HG02763 (cell line): Measurements from ENCODE around the gene CLHC1.
"Not testable (repeated sequence)": the region's sequence is repeated elsewhere in the genome, so short reads cannot be mapped to it uniquely, and the experiment has no call there.

Experiments
- ATAC-seq: cut with Tn5 transposase; IDR thresholded peaks from one replicate; pipeline ENCODE4 v1.9.1; 2021; ENCODE audit warnings: mild to moderate bottlenecking, moderate library complexity; ENCODE audit not compliant: unreplicated experiment

Gene CLHC1

GRCh38 chr2:55137024-55137958, 94.8 kb downstream of the CLHC1 start:
- ATAC-seq = no peak

DNA sequence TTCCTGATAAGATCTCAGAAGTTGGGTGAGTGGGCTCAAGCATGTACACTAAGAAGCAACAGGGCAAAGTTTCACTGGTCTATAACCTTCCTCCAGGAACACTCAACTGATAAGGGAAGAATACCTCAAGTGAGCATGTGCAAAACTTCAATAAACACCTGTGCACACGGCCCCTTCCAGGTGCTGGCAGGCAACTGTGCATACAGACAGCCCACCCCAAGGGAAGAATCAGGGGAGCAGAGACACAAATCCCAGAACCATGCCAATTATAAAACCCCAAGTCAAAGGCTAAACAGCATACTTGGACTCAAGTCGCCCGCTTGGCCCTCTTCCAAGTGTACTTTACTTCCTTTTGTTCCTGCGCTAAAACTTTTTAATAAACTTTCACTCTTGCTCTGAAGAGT, 96.0 kb downstream of the CLHC1 start:
- ATAC-seq = no peak

- no peak for ATAC-seq
Measured at GRCh38 chr2:55135491-55135890, 96.6 kb downstream of the CLHC1 start.

DNA sequence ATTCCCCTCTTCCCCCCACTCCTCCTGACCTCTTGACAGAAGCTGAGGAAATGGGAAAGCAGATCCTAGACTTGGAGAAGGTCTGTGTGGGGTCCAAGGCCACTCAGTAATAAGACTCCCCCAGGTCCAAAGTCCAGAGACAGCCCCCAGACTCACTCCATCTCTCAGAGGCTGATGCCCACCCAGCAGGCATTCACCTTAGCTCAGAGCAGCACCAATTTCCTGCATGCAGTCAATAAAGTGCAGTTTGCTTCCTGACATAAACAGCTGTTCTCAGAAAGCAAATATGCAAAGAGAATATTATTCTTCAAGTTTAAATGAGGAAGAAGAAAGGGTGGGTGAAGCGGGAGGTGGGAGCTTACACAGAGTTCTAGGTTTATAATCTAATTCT, 97.8 kb downstream of the CLHC1 start:
- no peak for ATAC-seq

DNA sequence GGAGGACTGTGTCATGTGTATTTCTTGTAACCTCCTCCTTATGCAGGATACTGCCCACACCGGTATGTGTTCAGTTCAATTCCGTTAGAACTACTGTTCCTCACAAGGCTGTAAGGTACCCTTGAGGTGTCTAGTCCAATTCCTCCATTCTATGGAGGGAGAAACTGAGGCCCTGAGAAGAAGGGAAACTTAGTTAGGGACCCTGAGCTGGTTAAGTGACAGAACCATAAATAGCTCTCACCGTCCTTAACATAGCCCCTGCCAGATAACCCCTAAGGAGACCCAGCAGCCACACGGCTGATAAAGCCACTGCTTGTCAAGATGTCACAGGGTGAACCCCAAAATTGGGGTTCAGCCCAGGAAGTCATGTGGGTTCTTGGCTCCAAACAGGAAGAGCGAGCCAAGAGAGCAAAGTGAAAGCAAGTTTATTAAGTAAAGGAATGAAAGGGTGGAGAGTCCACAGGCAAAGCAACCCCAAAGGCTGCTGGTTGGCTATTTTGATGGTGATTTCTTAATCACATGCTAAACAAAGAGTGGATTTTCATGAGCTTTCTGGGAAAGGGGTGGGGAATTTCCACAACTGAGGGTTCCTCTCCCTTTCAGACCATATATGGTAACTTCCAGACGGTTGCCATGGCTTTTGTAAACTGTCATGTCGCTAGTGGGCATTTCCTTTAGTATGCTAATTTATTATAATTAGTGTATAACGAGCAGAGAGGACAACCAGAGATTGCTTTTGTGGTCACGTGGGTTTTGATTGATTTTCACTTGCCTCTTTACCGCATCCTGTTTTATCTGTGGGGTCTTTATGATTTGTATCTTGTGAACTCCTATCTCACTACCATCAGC, 98.4 kb downstream of the CLHC1 start:
- ATAC-seq = peak; percentile 67

DNA sequence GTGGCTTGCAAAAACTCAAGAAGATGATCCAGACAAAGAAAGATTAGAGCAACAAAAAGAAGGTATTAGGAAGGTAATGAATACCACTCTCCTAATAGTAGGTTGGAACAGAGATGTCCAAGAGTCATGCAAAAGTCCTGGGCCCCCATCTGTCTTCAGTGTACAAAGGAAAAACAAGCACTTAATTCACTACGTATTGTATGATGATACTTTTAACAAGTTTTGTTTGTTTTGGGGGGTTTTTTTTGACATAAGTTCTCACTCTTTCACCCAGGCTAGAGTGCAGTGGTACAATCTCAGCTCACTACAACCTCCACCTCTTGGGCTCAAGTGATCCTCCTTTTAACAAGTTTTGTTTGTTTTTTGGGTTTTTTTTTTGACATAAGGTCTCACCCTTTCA, 101.2 kb downstream of the CLHC1 start:
- ATAC-seq = no peak

DNA sequence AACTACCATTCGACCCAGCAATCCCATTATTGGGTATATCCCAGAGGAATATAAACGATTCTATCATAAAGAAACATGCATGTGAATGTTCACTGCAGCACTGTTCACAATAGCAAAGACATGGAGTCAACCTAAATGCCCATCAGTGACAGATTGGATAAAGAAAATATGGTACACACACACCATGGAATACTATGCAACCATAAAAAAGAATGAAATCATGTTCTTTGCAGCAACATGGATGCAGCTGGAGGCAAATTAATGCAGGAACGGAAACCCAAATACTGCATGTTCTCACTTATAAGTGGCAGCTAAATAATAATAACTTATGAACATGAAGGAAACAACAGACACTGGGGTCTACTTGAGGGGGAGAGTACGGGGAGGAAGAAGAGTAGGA, 105.5 kb downstream of the CLHC1 start:
- not testable (repeated sequence) for ATAC-seq
